Heart right ventricle (tissue), 16 donors: ENCODE data around the gene HRG. TPM values are rescaled to one million over a fixed set of nuclear protein-coding genes. Genes with fewer than 3 reads are reported as not detected.

Source experiments
- ATAC-seq, 8 donors: fragments of 200-7000 bp; cut with Tn5 transposase; one replicate each; pipeline ENCODE4 v1.9.1; 2020; ENCODE audit warnings: mild to moderate bottlenecking in 8 of 8, moderate library complexity in 8 of 8, moderate number of reproducible peaks in 1 of 8
- DNase-seq, 2 donors: peaks; one replicate each; pipeline ENCODE4 v3.0.0-alpha.2; 2020
- H3K27ac ChIP-seq, 10 donors: fragments of 200-600 bp; sonication (generic) in 2 of 10; one replicate each; pipeline versions ENCODE4 v1.5.0 to v1.8.0; 2020 to 2022; ENCODE audit warnings: mild to moderate bottlenecking in 3 of 10
- H3K27me3 ChIP-seq, 7 donors: fragments of 200-600 bp; one replicate each; pipeline ENCODE4 v1.8.0; 2021 to 2022; ENCODE audit warnings: mild to moderate bottlenecking in 2 of 7
- H3K36me3 ChIP-seq, 9 donors: fragments of 200-600 bp; sonication (generic) in 1 of 9; one replicate each; pipeline versions ENCODE4 v1.5.0 to v1.8.0; 2020 to 2022; ENCODE audit warnings: mild to moderate bottlenecking in 2 of 9
- H3K4me1 ChIP-seq, 9 donors: fragments of 200-600 bp; sonication (generic) in 1 of 9; one replicate each; pipeline versions ENCODE4 v1.5.0 to v1.8.0; 2020 to 2022; ENCODE audit warnings: mild to moderate bottlenecking in 4 of 9
- H3K4me3 ChIP-seq, 10 donors: fragments of 200-600 bp; sonication (generic) in 2 of 10; one replicate each; pipeline versions ENCODE4 v1.5.0 to v1.8.0; 2020 to 2022; ENCODE audit warnings: mild to moderate bottlenecking in 7 of 10, moderate library complexity in 2 of 10
- H3K9me3 ChIP-seq, 11 donors: fragments of 200-600 bp in 10 of 11; sonication (generic) in 2 of 11; one replicate each; pipeline versions ENCODE4 v1.5.0 to v1.8.0; 2013 to 2022; ENCODE audit warnings: mild to moderate bottlenecking in 2 of 11, control low read depth in 1 of 11, moderate library complexity in 1 of 11
- CTCF ChIP-seq, 9 donors: fragments of 200-600 bp; sonication (generic) in 2 of 9; IDR thresholded peaks; one replicate each; pipeline versions ENCODE4 v1.5.0 to v1.8.0; 2021 to 2022; ENCODE audit warnings: antibody characterized with exemption in 9 of 9, mild to moderate bottlenecking in 5 of 9, moderate library complexity in 1 of 9
- WGBS, 2 donors: extraction: QIAGEN DNeasy Blood & Tissue Kit; methylation state at CpG; one replicate each; pipeline ENCODE4 v1.1.7; 2013; ENCODE audit warnings: inconsistent platforms in 1 of 2; 5-methylcytosine and 5-hydroxymethylcytosine counted together
- intact Hi-C, 10 donors: fragments of 100-400 bp; cut with DNase I; formaldehyde crosslinking; loops; one replicate each; pipeline versions ENCODE4 v1.11.1 to v1.14.2; 2022
- long read RNA-seq, 3 donors: library from polyadenylated mRNA; unstranded; transcript quantifications; one replicate each; pipeline ENCODE4 v2.0.0, GENCODE V29; 2020 to 2021
- polyA plus RNA-seq, 2 donors: library from polyadenylated mRNA; stranded (reverse); fragments of 200-250 nt; gene quantifications; one replicate each; pipeline ENCODE4 v1.2.3, GENCODE V29; 2013
- total RNA-seq, 10 donors: library from RNA; stranded (reverse); fragmentation: NEBNext Ultra II Directional in 3 of 10; extraction: Animal tissue kit (Norgen Biotek cat#: 25700) in 3 of 10; gene quantifications; one replicate each; pipeline versions ENCODE4 v1.2.1 to v1.2.4, GENCODE V29; 2021 to 2023
- donor health status: Arrhythmogenic right ventricular cardiomyopathy.
- donor health status: ischemic (EF 13 %, LVEDD 7.1; RV severe dilation, severe dysfunction).
- donor health status: healthy with polysubstance abuse.
- donor health status: DM: no; HTN: yes; CAD: no.
- donor health status: DM: no; HTN: no; CAD: no.
- donor health status: ischemic (EF 25% LVEDD 6.9; RV normal size, moderate dysfunction).
- donor health status: ischemic (EF 25% LVEDD 5.7; RV mildly dilated, moderate dysfunction).
- donor health status: healthy.
- donor health status: DM: yes; HTN: yes; CAD: no.
- donor health status: Ischemic cardiomyopathy.
- donor health status: ischemic (EF 35%, LVEDD 5.7; RV mildly dilated, moderate dysfunction).
- donor health status: nonischemic (EF 11% LVEDD 7.7; RV severe dilation, severe dysfunction).
- donor health status: DM: yes; HTN: yes; CAD: no.
- donor health status: PGD.
- donor health status: ischemic (EF 29% LVEDD 5.4; RV normal size, mild dysfunction).
- donor health status: nonischemic (EF 23%, LVEDD 6.1; RV moderate dilation, normal function).

The HRG gene
- under 1 TPM in 1 of 10 donors, not detected in 9; 0.20 TPM for total RNA-seq
- not detected for polyA plus RNA-seq
- long read RNA-seq, donor 1 = 0 reads
- long read RNA-seq, donor 2 = 0 reads
- long read RNA-seq, donor 3 = 0 reads

GRCh38 chr3:186665625-186666188 lies at the start of gene HRG:
Gene HRG (plus strand): TSS chr3:186666014. CDS start chr3:186666032, 18 bp downstream.
- TF ChIP-seq CTCF (IDR thresholded peaks at IDR 0.05) = no peak
- no peaks in the 10 kb centered on the region for H3K9me3 ChIP-seq
- no peaks in the 10 kb centered on the region for H3K4me1 ChIP-seq
- no peak for DNase-seq
- H3K27ac ChIP-seq = no peak within 1 kb of the TSS
- H3K4me3 ChIP-seq = no peak within 1 kb of the TSS
- ATAC-seq = no peak
- intact Hi-C loops = no loop called here
- H3K27me3 ChIP-seq = peaks cover 0 to 19% (median 7%) of the 10 kb centered on the region in 7 donors
- WGBS, 2 donors = 87 to 91% methylated on average over 8 of the region's 8 CpGs
- no peaks in the 10 kb centered on the region for H3K36me3 ChIP-seq

GRCh38 chr3:186616299-186616617 lies 49.6 kb upstream of the HRG start:
- ATAC-seq (no peak), DNase-seq (no peak)
- WGBS, 2 donors = 82 to 89% methylated on average over 8 of the region's 8 CpGs
- Histone ChIP-seq H3K9me3 (no peaks in the 10 kb centered on the region), H3K36me3 (no peaks in the 10 kb centered on the region), H3K27me3 (peaks cover 0 to 50% (median 21%) of the 10 kb centered on the region in 7 donors), H3K27ac (no peak overlapping the region), H3K4me1 (peaks cover 0 to 11% (median 6%) of the 10 kb centered on the region in 9 donors), H3K4me3 (no peak overlapping the region)
- intact Hi-C loops = loop anchor here in 7 of 10 donors (2.0 to 10.0 kb wide), 8 partner anchors 136 to 639 kb away; no protein-coding TSS in a partner anchor
- TF ChIP-seq CTCF (IDR thresholded peaks at IDR 0.05) = no peak

GRCh38 chr3:186617036-186617946 lies 48.5 kb upstream of the HRG start:
- Histone ChIP-seq H3K27ac (no peak overlapping the region), H3K9me3 (no peaks in the 10 kb centered on the region), H3K36me3 (no peaks in the 10 kb centered on the region), H3K27me3 (peaks cover 0 to 50% (median 21%) of the 10 kb centered on the region in 7 donors), H3K4me3 (peak overlapping the region in 5 of 10 donors; percentile 18 to 27 (median 19)), H3K4me1 (peaks cover 0 to 11% (median 6%) of the 10 kb centered on the region in 9 donors)
- TF ChIP-seq CTCF (IDR thresholded peaks at IDR 0.05) = peak; percentile 71 to 97 (median 85)
- intact Hi-C loops = loop anchor here in 7 of 10 donors (1.0 to 10.0 kb wide), 9 partner anchors 135 to 640 kb away; no protein-coding TSS in a partner anchor
- ATAC-seq (peak; percentile 93 to 98 (median 96)), DNase-seq (peak; percentile 77 to 82)
- WGBS, 2 donors = 18 to 20% methylated on average over 31 of the region's 31 CpGs

- intact Hi-C loops = loop anchor here in 6 of 10 donors (5.0 to 10.0 kb wide), 7 partner anchors 134 to 641 kb away; no protein-coding TSS in a partner anchor
- Histone ChIP-seq H3K27me3 (peaks cover 0 to 43% (median 21%) of the 10 kb centered on the region in 7 donors), H3K4me1 (peaks cover 0 to 11% (median 6%) of the 10 kb centered on the region in 9 donors)
Measured at GRCh38 chr3:186618318-186618938, 47.4 kb upstream of the HRG start.

More at GRCh38 chr3:186618318-186618938, 47.4 kb upstream of the HRG start:
- DNase-seq (no peak), ATAC-seq (no peak)
- H3K36me3 ChIP-seq = no peaks in the 10 kb centered on the region
- H3K27ac ChIP-seq = no peak overlapping the region
- WGBS, 2 donors = 87% methylated on average over 8 of the region's 8 CpGs
- no peaks in the 10 kb centered on the region for H3K9me3 ChIP-seq
- H3K4me3 ChIP-seq = no peak overlapping the region
- TF ChIP-seq CTCF (IDR thresholded peaks at IDR 0.05) = no peak
